H1 (cell line): ENCODE data around the gene NOL4L. TPM values are rescaled to one million over a fixed set of nuclear protein-coding genes. Genes with fewer than 3 reads are reported as not detected.

Experiments used
- CTCF ChIA-PET: fragments of 300-600 bp; sonication (Branson Sonifier 250); formaldehyde crosslinking; loops from one replicate; lab custom pipeline; 2021; ENCODE audit not compliant: partially characterized antibody; lab: Charles Lee
- POLR2A ChIA-PET: fragments of 300-600 bp; sonication (Branson Sonifier 250); formaldehyde crosslinking; loops from one replicate; lab custom pipeline; 2021; ENCODE audit warnings: inconsistent platforms; ENCODE audit not compliant: partially characterized antibody; lab: Charles Lee
- DNase-seq, 2 experiments: peaks; one replicate each; pipeline versions ENCODE4 v3.0.0 to v3.0.0-alpha.2; 2010 to 2022; ENCODE audit warnings: low spot score in 2 of 2, low read depth in 1 of 2, mixed read lengths in 1 of 2
- FAIRE-seq: peaks from 2 replicates; lab custom pipeline; 2011; peaks lifted over from hg19 to GRCh38; lab: Jason Lieb, UNC
- H2AFZ ChIP-seq: 2 replicates; pipeline ENCODE4 v1.8.1; 2012; ENCODE audit warnings: low read length, inconsistent platforms
- H2AK5ac ChIP-seq: 2 replicates; pipeline ENCODE4 v1.6.1; 2013; ENCODE audit warnings: low read depth, low read length
- H2BK120ac ChIP-seq: replicated peaks from 2 replicates; pipeline ENCODE3; 2013; ENCODE audit warnings: low read depth, low read length, inconsistent platforms
- H2BK12ac ChIP-seq: 2 replicates; pipeline ENCODE4 v1.6.1; 2013; ENCODE audit warnings: low read depth, low read length
- H2BK15ac ChIP-seq: 2 replicates; pipeline ENCODE4 v1.6.1; 2013; ENCODE audit warnings: low read length
- H2BK20ac ChIP-seq: 2 replicates; pipeline ENCODE4 v1.6.1; 2013; ENCODE audit warnings: low read length
- H2BK5ac ChIP-seq: 2 replicates; pipeline ENCODE4 v1.6.1; 2013; ENCODE audit warnings: low read depth, low read length
- H3K14ac ChIP-seq: 2 replicates; pipeline ENCODE4 v1.6.1; 2013; ENCODE audit warnings: inconsistent platforms; ENCODE audit not compliant: insufficient read length
- H3K18ac ChIP-seq: 2 replicates; pipeline ENCODE4 v1.6.1; 2013; ENCODE audit warnings: low read length; ENCODE audit errors: extremely low read depth
- H3K23ac ChIP-seq: 2 replicates; pipeline ENCODE4 v1.6.1; 2013; ENCODE audit warnings: inconsistent platforms; ENCODE audit not compliant: insufficient read length
- H3K23me2 ChIP-seq: 2 replicates; pipeline ENCODE4 v1.6.1; 2013; ENCODE audit warnings: low read depth, low read length
- H3K27ac ChIP-seq: 2 replicates; pipeline ENCODE4 v1.6.1; 2011; ENCODE audit warnings: low read depth, low read length, inconsistent platforms
- H3K27me3 ChIP-seq, 4 experiments: replicated peaks in 1 of 4; 1 replicate in 1 of 4; 2 replicates in 3 of 4; pipeline versions ENCODE4 v1.6.1 to v1.8.1; 2011 to 2013; ENCODE audit warnings: low read length in 3 of 4, mild to moderate bottlenecking in 3 of 4, inconsistent platforms in 2 of 4, mixed read lengths in 2 of 4, moderate library complexity in 1 of 4; ENCODE audit not compliant: control insufficient read depth in 3 of 4, insufficient read depth in 3 of 4; ENCODE audit errors: extremely low read depth in 1 of 4
- H3K36me3 ChIP-seq, 4 experiments: 2 replicates each; pipeline versions ENCODE4 v1.6.1 to v1.8.1; 2011 to 2013; ENCODE audit warnings: mild to moderate bottlenecking in 4 of 4, low read length in 3 of 4, moderate library complexity in 2 of 4, control low read depth in 1 of 4, inconsistent platforms in 1 of 4; ENCODE audit not compliant: insufficient read depth in 4 of 4, control insufficient read depth in 2 of 4
- H3K4ac ChIP-seq: replicated peaks from 2 replicates; pipeline ENCODE3; 2013; ENCODE audit warnings: low read length, low read depth, mixed read lengths, inconsistent platforms; ENCODE audit not compliant: insufficient read length
- H3K4me1 ChIP-seq, 4 experiments: replicated peaks in 1 of 4; 1 replicate in 1 of 4; 2 replicates in 3 of 4; pipeline versions ENCODE4 v1.6.1 to v1.8.1; 2011 to 2013; ENCODE audit warnings: low read length in 3 of 4, inconsistent platforms in 2 of 4, mixed read lengths in 1 of 4; ENCODE audit not compliant: insufficient read depth in 4 of 4, control insufficient read depth in 3 of 4
- H3K4me2 ChIP-seq, 2 experiments: 2 replicates each; pipeline versions ENCODE4 v1.6.1 to v1.8.1; 2011 to 2013; ENCODE audit warnings: low read depth in 2 of 2, low read length in 2 of 2, control low read depth in 1 of 2, inconsistent platforms in 1 of 2, mild to moderate bottlenecking in 1 of 2; ENCODE audit not compliant: insufficient read depth in 1 of 2
- H3K4me3 ChIP-seq, 4 experiments: fragments of 200-600, 300-600 bp in 1 of 4; sonication (generic), shearing (Covaris generic), sonication (Bioruptor Twin) in 1 of 4; 2 replicates each; pipeline versions ENCODE4 v1.5.1 to v1.8.1; 2011 to 2016; ENCODE audit warnings: low read length in 4 of 4, low read depth in 3 of 4, control low read depth in 2 of 4, inconsistent platforms in 2 of 4, mild to moderate bottlenecking in 2 of 4, mixed read lengths in 1 of 4, moderate library complexity in 1 of 4; ENCODE audit not compliant: insufficient read depth in 2 of 4; ENCODE audit errors: extremely low read depth in 1 of 4
- H3K56ac ChIP-seq: replicated peaks from 2 replicates; pipeline ENCODE3; 2013; ENCODE audit warnings: low read depth, mild to moderate bottlenecking, mixed read lengths, low read length, inconsistent platforms; ENCODE audit not compliant: insufficient read length
- H3K79me1 ChIP-seq: 2 replicates; pipeline ENCODE4 v1.6.1; 2013; ENCODE audit warnings: low read depth, low read length, control low read depth
- H3K79me2 ChIP-seq, 2 experiments: 2 replicates each; pipeline versions ENCODE4 v1.6.1 to v1.8.1; 2012 to 2013; ENCODE audit warnings: low read length in 2 of 2, mild to moderate bottlenecking in 2 of 2, inconsistent platforms in 1 of 2; ENCODE audit not compliant: insufficient read depth in 2 of 2, control insufficient read depth in 1 of 2
- H3K9ac ChIP-seq, 4 experiments: replicated peaks in 1 of 4; 1 replicate in 1 of 4; 2 replicates in 3 of 4; pipeline versions ENCODE4 v1.6.1 to v1.8.1; 2011 to 2013; ENCODE audit warnings: low read depth in 3 of 4, low read length in 3 of 4, control low read depth in 2 of 4, mild to moderate bottlenecking in 2 of 4, moderate library complexity in 2 of 4, inconsistent platforms in 1 of 4; ENCODE audit errors: extremely low read depth in 1 of 4
- H3K9me3 ChIP-seq, 2 experiments: 2 replicates each; pipeline versions ENCODE4 v1.6.1 to v1.8.1; 2012 to 2013; ENCODE audit warnings: mild to moderate bottlenecking in 2 of 2, moderate library complexity in 2 of 2, control low read depth in 1 of 2, inconsistent platforms in 1 of 2, low read depth in 1 of 2, low read length in 1 of 2, mixed read lengths in 1 of 2; ENCODE audit not compliant: insufficient read depth in 2 of 2
- H4K20me1 ChIP-seq, 2 experiments: replicated peaks in 1 of 2; 2 replicates each; pipeline versions ENCODE3 to v1.8.1; 2011 to 2013; ENCODE audit warnings: inconsistent platforms in 2 of 2, low read length in 2 of 2, mild to moderate bottlenecking in 1 of 2; ENCODE audit not compliant: insufficient read depth in 2 of 2, control insufficient read depth in 1 of 2
- H4K5ac ChIP-seq: 2 replicates; pipeline ENCODE4 v1.6.1; 2013; ENCODE audit warnings: low read length, low read depth, mixed read lengths, inconsistent platforms; ENCODE audit not compliant: insufficient read length
- H4K8ac ChIP-seq: 2 replicates; pipeline ENCODE4 v1.8.0; 2013; ENCODE audit warnings: mild to moderate bottlenecking, moderate library complexity, low read length, inconsistent platforms; ENCODE audit not compliant: insufficient read depth; ENCODE audit errors: extremely low read depth
- H4K91ac ChIP-seq: replicated peaks from 2 replicates; pipeline ENCODE3; 2013; ENCODE audit warnings: low read length, mixed read lengths, inconsistent platforms; ENCODE audit not compliant: insufficient read length
- EZH2 ChIP-seq: fragments of 200-600 bp; sonication (generic); IDR thresholded peaks from 2 replicates; pipeline ENCODE4 v1.7.1; 2012; ENCODE audit warnings: low read depth, mild to moderate bottlenecking, moderate library complexity, low read length, inconsistent platforms; ENCODE audit not compliant: severe bottlenecking
- KDM4A ChIP-seq: IDR thresholded peaks from one replicate; pipeline ENCODE4 v1.7.1; 2012; ENCODE audit warnings: low read depth, mild to moderate bottlenecking, moderate library complexity, low read length, inconsistent platforms; ENCODE audit not compliant: severe bottlenecking
- WGBS, 2 experiments: shearing (Covaris generic) in 1 of 2; methylation state at CpG; one replicate each; pipeline versions ENCODE4 v1.1.6 to v1.1.7; 2013 to 2015; ENCODE audit warnings: low lambda C conversion rate in 2 of 2, mixed read lengths in 2 of 2, inconsistent platforms in 1 of 2, low coverage in 1 of 2, missing lambda C conversion rate in 1 of 2; ENCODE audit not compliant: insufficient replicate concordance in 2 of 2, insufficient coverage in 1 of 2, insufficient read length in 1 of 2; ENCODE audit errors: extremely low coverage in 1 of 2, missing lambda C conversion rate in 1 of 2; 5-methylcytosine and 5-hydroxymethylcytosine counted together
- polyA plus RNA-seq, 7 experiments: library from polyadenylated mRNA; depleted of rRNA in 3 of 7; stranded (reverse) in 5 of 7; unstranded in 2 of 7; fragments of >200 nt in 5 of 7; fragments of 200-250 nt in 2 of 7; gene quantifications; 1 replicate in 5 of 7; 2 replicates in 1 of 7; 4 replicates in 1 of 7; pipeline versions ENCODE4 v1.2.1 to v1.2.3, GENCODE V29; 2011 to 2013; ENCODE audit warnings: missing spikeins in 2 of 7, mixed read lengths in 2 of 7
- total RNA-seq: library from RNA; stranded (reverse); fragmentation: NEBNext Ultra II Directional; extraction: Animal tissue kit (Norgen Biotek cat#: 25700); gene quantifications from 2 replicates; pipeline ENCODE4 v1.2.1, GENCODE V29; 2021

Gene NOL4L
- total and polyA plus RNA-seq, 2 of the 8 experiments (the other 6 are each of a cell fraction or from before 2014, with no cell fraction given): 15.3 to 23.7 TPM

DNA sequence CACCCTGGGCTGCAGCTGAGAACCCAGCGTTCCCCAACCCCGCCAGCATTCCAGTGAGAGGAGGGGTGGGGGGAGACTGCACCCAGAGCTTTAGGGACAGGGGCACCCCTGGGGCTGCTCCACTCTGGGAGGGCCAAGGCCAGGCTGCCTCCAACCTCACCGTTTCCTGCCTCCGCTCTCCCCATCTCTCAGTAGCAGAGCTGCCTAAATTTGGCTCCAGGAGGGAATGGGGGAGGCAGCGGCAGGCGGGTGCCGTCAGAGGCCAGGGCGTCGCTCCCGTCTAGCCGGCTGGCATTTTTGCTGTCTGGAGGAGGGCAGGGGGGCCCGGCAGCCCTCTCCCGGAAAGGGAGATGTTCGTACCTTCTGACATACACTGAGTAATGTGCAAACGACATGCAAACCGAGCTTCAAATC is 46.6 kb downstream of the NOL4L start:
- ChIA-PET POLR2A (interaction anchor here (1.0 to 1.2 kb wide), 2 partner anchors 10 to 48 kb away, joined by 4 read pairs; no protein-coding TSS in a partner anchor), CTCF (interaction anchor here (0.9 to 5.5 kb wide), 8 partner anchors 10 to 126 kb away, joined by 3 to 47 read pairs (median 4); no protein-coding TSS in a partner anchor)
- no peak for FAIRE-seq
- Histone ChIP-seq H3K4me3 (peak overlapping the region in 1 of 4 experiments; percentile 35; a peak in 1 of 8 replicates), H4K91ac (no peak overlapping the region), H3K9ac (no peak overlapping the region), H3K27me3 (peaks cover 3 to 22% (median 20%) of the 10 kb centered on the region in 4 experiments), H3K4ac (no peak overlapping the region), H2BK12ac (peak overlapping the region; percentile 39; the same call in 1 of the 2 replicates), H3K4me2 (peak overlapping the region; percentile 12 to 57), H2BK20ac (no peak overlapping the region), H3K18ac (no peak overlapping the region), H2AK5ac (no peak overlapping the region), H3K79me2 (no peaks in the 10 kb centered on the region), H2BK5ac (no peak overlapping the region), H3K27ac (no peak overlapping the region), H4K5ac (no peak overlapping the region), H3K14ac (no peak overlapping the region), H2BK15ac (no peak overlapping the region), H4K20me1 (peaks cover 0 to 5% of the 10 kb centered on the region in 2 experiments), H2BK120ac (no peak overlapping the region), H3K79me1 (no peaks in the 10 kb centered on the region; the same call in 1 of the 2 replicates), H3K4me1 (peaks cover 10 to 24% (median 17%) of the 10 kb centered on the region in 4 experiments)
- WGBS, 2 experiments: 31% methylated on average over 11 of the region's 16 CpGs; no CpG with 5 or more reads in 1 of the 2 experiments
- no peak for DNase-seq
- TF ChIP-seq KDM4A (no peak), EZH2 (peak; percentile 7)
- TF ChIP-seq, all 59 proteins: peak for 1
- H3K36me3 ChIP-seq: no peaks in the 10 kb centered on the region
- no peaks in the 10 kb centered on the region for H3K9me3 ChIP-seq
- no peak overlapping the region for H3K23ac ChIP-seq
- no peak overlapping the region for H2AFZ ChIP-seq
- peak overlapping the region; percentile 21 for H3K56ac ChIP-seq
- no peak overlapping the region for H4K8ac ChIP-seq
- H3K23me2 ChIP-seq: peaks cover 11% of the 10 kb centered on the region
